RWPE2 (cell line): ENCODE data around the gene ZNHIT3.

ENCODE experiments used
- ATAC-seq: fragments of 200-7000 bp; cut with Tn5 transposase; 3 replicates; pipeline ENCODE4 v1.9.1; 2021; ENCODE audit warnings: low read depth
- DNase-seq: peaks from one replicate; pipeline ENCODE4 v3.0.0-alpha.2; 2020; ENCODE audit warnings: low spot score
- H3K27ac ChIP-seq: fragments of 450-650 bp; 2 replicates; pipeline ENCODE4 v1.5.1; 2017; ENCODE audit warnings: mild to moderate bottlenecking; ENCODE audit not compliant: poor library complexity, severe bottlenecking
- H3K27me3 ChIP-seq: fragments of 250-450 bp; sonication (Bioruptor Pico); 2 replicates; pipeline ENCODE4 v1.5.1; 2021; ENCODE audit warnings: mild to moderate bottlenecking, moderate library complexity; ENCODE audit not compliant: insufficient read depth, poor library complexity, severe bottlenecking
- H3K36me3 ChIP-seq: fragments of 250-450 bp; sonication (Bioruptor Pico); 2 replicates; pipeline ENCODE4 v1.5.1; 2020; ENCODE audit warnings: low read depth, mild to moderate bottlenecking, moderate library complexity
- H3K4me1 ChIP-seq: fragments of 250-450 bp; sonication (Bioruptor Pico); 2 replicates; pipeline ENCODE4 v1.5.1; 2021; ENCODE audit warnings: mild to moderate bottlenecking, moderate library complexity; ENCODE audit not compliant: insufficient read depth, poor library complexity, severe bottlenecking
- H3K4me3 ChIP-seq: fragments of 250-450 bp; sonication (Bioruptor Pico); 2 replicates; pipeline ENCODE4 v1.5.1; 2021; ENCODE audit warnings: mild to moderate bottlenecking, moderate library complexity; ENCODE audit not compliant: severe bottlenecking
- H3K9me3 ChIP-seq: fragments of 250-450 bp; sonication (Bioruptor Pico); 2 replicates; pipeline ENCODE4 v1.5.1; 2021; ENCODE audit warnings: mild to moderate bottlenecking, moderate library complexity; ENCODE audit not compliant: severe bottlenecking
- TF ChIP-seq, protein P1 (sequence below): fragments of 450-650 bp; IDR thresholded peaks from one replicate; pipeline ENCODE4 v1.5.1; 2017; ENCODE audit warnings: mild to moderate bottlenecking, moderate library complexity; ENCODE audit not compliant: poor library complexity, severe bottlenecking

The ZNHIT3 gene

GRCh38 chr17:36525113-36525512 lies 38.6 kb downstream of the ZNHIT3 start:
- TF ChIP-seq, protein P1, sequence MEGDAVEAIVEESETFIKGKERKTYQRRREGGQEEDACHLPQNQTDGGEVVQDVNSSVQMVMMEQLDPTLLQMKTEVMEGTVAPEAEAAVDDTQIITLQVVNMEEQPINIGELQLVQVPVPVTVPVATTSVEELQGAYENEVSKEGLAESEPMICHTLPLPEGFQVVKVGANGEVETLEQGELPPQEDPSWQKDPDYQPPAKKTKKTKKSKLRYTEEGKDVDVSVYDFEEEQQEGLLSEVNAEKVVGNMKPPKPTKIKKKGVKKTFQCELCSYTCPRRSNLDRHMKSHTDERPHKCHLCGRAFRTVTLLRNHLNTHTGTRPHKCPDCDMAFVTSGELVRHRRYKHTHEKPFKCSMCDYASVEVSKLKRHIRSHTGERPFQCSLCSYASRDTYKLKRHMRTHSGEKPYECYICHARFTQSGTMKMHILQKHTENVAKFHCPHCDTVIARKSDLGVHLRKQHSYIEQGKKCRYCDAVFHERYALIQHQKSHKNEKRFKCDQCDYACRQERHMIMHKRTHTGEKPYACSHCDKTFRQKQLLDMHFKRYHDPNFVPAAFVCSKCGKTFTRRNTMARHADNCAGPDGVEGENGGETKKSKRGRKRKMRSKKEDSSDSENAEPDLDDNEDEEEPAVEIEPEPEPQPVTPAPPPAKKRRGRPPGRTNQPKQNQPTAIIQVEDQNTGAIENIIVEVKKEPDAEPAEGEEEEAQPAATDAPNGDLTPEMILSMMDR: no peak
- ATAC-seq (no peak), DNase-seq (no peak)
- no peak overlapping the region for H3K4me3 ChIP-seq
- H3K9me3 ChIP-seq: no peaks in the 10 kb centered on the region
- H3K4me1 ChIP-seq: peaks cover 9% of the 10 kb centered on the region
- H3K27ac ChIP-seq: peak overlapping the region; percentile 19
- H3K27me3 ChIP-seq: no peaks in the 10 kb centered on the region
- peaks cover 89% of the 10 kb centered on the region for H3K36me3 ChIP-seq

DNA sequence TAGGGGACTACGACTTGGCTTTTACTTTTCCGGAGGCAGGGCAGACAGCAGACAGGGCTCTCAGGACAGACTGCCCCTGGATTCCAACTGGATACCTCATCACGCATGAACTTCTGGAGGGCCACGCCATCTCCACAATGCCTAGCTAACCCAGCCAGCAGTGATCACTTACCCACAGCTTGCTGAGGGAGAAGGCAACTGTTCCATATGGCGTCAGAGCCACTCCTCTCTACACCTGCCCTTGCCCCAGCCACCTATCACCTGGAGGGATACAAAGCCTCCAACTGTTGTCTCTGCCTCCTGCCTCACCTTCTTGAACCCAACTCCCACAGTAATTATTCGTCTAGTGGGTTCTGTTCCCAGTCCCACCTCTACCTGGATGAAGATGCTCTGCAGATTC lies 39.4 kb downstream of the ZNHIT3 start:
- Histone ChIP-seq H3K9me3 (no peaks in the 10 kb centered on the region), H3K4me1 (peaks cover 9% of the 10 kb centered on the region), H3K4me3 (no peak overlapping the region), H3K27me3 (no peaks in the 10 kb centered on the region), H3K27ac (no peak overlapping the region), H3K36me3 (peaks cover 86% of the 10 kb centered on the region)
- ATAC-seq (no peak), DNase-seq (no peak)
- TF ChIP-seq, protein P1: no peak

DNA sequence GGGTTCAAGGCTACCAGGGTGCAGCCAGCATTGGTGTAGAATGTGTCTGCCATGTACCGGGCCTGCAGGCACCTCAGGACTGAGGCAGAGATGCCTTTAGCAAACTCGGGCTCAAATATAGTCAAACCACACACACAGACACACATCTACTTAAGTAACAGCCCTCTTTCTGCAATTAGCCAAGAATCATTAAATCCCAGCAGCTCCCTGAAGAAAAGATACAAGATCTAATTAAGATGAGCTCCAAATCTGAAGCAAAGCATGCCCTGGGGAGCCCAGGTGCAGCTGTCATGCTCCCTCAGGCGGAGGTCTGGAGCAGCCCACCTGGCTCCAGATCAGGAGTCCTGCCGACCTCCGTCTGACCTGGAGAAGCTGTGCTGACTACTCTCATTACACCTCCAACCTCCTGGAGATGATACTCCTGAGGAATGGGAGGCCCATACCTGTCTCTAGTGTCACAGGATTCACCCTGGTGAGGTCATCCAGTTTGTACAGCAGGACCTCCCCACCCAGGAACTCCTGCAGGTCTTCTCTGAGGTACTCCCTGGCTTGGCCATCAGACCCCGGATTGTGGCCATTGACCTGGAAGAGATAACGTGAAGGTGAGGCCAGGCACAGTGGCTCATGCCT lies 41.3 kb downstream of the ZNHIT3 start:
- Histone ChIP-seq H3K36me3 (peaks cover 90% of the 10 kb centered on the region), H3K9me3 (no peaks in the 10 kb centered on the region), H3K27ac (no peak overlapping the region), H3K27me3 (no peaks in the 10 kb centered on the region), H3K4me1 (peaks cover 9% of the 10 kb centered on the region), H3K4me3 (no peak overlapping the region)
- no peak for DNase-seq
- TF ChIP-seq, protein P1: no peak
- no peak for ATAC-seq

DNA sequence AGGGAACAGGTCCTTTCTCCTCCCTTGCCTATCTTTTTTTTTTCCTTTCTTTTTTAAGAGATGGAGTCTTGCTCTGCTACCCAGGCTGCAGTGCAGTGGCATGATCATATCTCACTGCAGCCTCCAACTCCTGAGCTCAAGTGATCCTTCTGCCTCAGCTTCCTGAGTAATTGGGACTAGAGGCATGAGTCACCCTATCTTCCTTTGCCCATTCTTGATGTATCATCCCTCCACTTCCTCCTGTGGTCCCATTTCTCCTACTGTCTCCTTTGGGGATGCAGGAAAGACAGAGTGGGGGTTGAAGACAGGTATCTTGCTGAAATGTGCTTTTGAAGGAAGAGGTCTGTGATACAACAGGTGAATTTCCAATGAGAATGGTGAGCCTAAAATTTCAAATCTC lies 42.6 kb downstream of the ZNHIT3 start:
- ATAC-seq (peak; percentile 47), DNase-seq (no peak)
- Histone ChIP-seq H3K4me3 (no peak overlapping the region), H3K4me1 (peaks cover 9% of the 10 kb centered on the region), H3K27me3 (no peaks in the 10 kb centered on the region), H3K9me3 (no peaks in the 10 kb centered on the region), H3K27ac (peak overlapping the region; percentile 26), H3K36me3 (peaks cover 90% of the 10 kb centered on the region)
- TF ChIP-seq, protein P1: no peak

- peaks cover 66% of the 10 kb centered on the region for H3K36me3 ChIP-seq
- H3K9me3 ChIP-seq: no peaks in the 10 kb centered on the region
- peak overlapping the region; percentile 90 for H3K27ac ChIP-seq
- TF ChIP-seq, protein P1: no peak
- H3K4me1 ChIP-seq: peaks cover 5% of the 10 kb centered on the region
- H3K4me3 ChIP-seq: no peak overlapping the region
- no peak for DNase-seq
- H3K27me3 ChIP-seq: no peaks in the 10 kb centered on the region
- no peak for ATAC-seq
Observed at GRCh38 chr17:36532435-36532975, 46.0 kb downstream of the ZNHIT3 start.
